WTC11 (cell line): ENCODE data around the gene SNAP29. TPM values are rescaled to one million over a fixed set of nuclear protein-coding genes. Genes with fewer than 3 reads are reported as not detected.
A peak's percentile ranks its signal among the peaks of the same experiment; 100 is the strongest.

Experiments
- ATAC-seq: fragments of 200-7000 bp; cut with Tn5 transposase; 2 replicates; pipeline ENCODE4 v1.10.0; 2021; ENCODE audit warnings: mild to moderate bottlenecking, moderate library complexity
- CTCF ChIA-PET: fragments of 300-600 bp; sonication (Branson Sonifier 250); formaldehyde crosslinking; loops from one replicate; lab custom pipeline; 2021; ENCODE audit warnings: antibody characterized with exemption; lab: Charles Lee
- POLR2A ChIA-PET: fragments of 350-600 bp; sonication (Branson Sonifier 250); formaldehyde crosslinking; loops from one replicate; lab custom pipeline; 2021; ENCODE audit warnings: antibody characterized with exemption; lab: Charles Lee
- DNase-seq: peaks from one replicate; pipeline ENCODE4 v3.0.0; 2021; ENCODE audit warnings: low spot score
- H3K27ac Mint-ChIP-seq: 2 replicates; pipeline ENCODE4 v1.8.0; 2021; ENCODE audit warnings: mixed read lengths
- H3K27me3 Mint-ChIP-seq: 2 replicates; pipeline ENCODE4 v1.8.0; 2021; ENCODE audit warnings: low read depth, mild to moderate bottlenecking, moderate library complexity, mixed read lengths
- H3K36me3 Mint-ChIP-seq: 2 replicates; pipeline ENCODE4 v1.8.0; 2021; ENCODE audit warnings: mixed read lengths
- H3K4me1 Mint-ChIP-seq: 2 replicates; pipeline ENCODE4 v1.8.0; 2022; ENCODE audit warnings: mixed read lengths
- H3K4me3 Mint-ChIP-seq: 2 replicates; pipeline ENCODE4 v1.8.0; 2021; ENCODE audit warnings: mild to moderate bottlenecking, moderate library complexity, mixed read lengths
- H3K9me3 Mint-ChIP-seq: 2 replicates; pipeline ENCODE4 v1.8.0; 2021; ENCODE audit warnings: mixed read lengths
- AFF4 ChIP-seq: sonication (generic); formaldehyde crosslinking; IDR thresholded peaks from 2 replicates; pipeline ENCODE4 v1.8.1; 2023; ENCODE audit warnings: mild to moderate bottlenecking, missing genetic modification reagents, borderline replicate concordance
- ETV6 ChIP-seq: sonication (generic); formaldehyde crosslinking; IDR thresholded peaks from 2 replicates; pipeline ENCODE4 v1.8.1; 2022; ENCODE audit warnings: mild to moderate bottlenecking, missing genetic modification reagents
- GRHL2 ChIP-seq: fragments of 250-450 bp; sonication (Bioruptor Pico); IDR thresholded peaks from 2 replicates; pipeline ENCODE4 v1.8.0; 2022; ENCODE audit warnings: mild to moderate bottlenecking, moderate library complexity; ENCODE audit not compliant: insufficient replicate concordance, severe bottlenecking
- HMGA2 ChIP-seq: fragments of 250-450 bp; sonication (Bioruptor Pico); IDR thresholded peaks from 2 replicates; pipeline ENCODE4 v1.4.0; 2021; ENCODE audit warnings: mild to moderate bottlenecking, moderate library complexity
- MLX ChIP-seq: sonication (generic); formaldehyde crosslinking; IDR thresholded peaks from 2 replicates; pipeline ENCODE4 v1.8.1; 2023; ENCODE audit warnings: mild to moderate bottlenecking, missing genetic modification reagents, moderate library complexity
- RELA ChIP-seq: sonication (generic); formaldehyde crosslinking; IDR thresholded peaks from 2 replicates; pipeline ENCODE4 v1.8.1; 2022; ENCODE audit warnings: missing genetic modification reagents, mild to moderate bottlenecking, borderline replicate concordance
- RORB ChIP-seq: fragments of 250-450 bp; sonication (Bioruptor Pico); IDR thresholded peaks from 2 replicates; pipeline ENCODE4 v1.9.0; 2021; ENCODE audit warnings: mild to moderate bottlenecking
- SP1 ChIP-seq: sonication (generic); formaldehyde crosslinking; conservative IDR thresholded peaks from 2 replicates; pipeline ENCODE4 v1.8.1; 2022; ENCODE audit warnings: missing genetic modification reagents
- ZBTB43 ChIP-seq: sonication (generic); formaldehyde crosslinking; IDR thresholded peaks from 2 replicates; pipeline ENCODE4 v1.8.1; 2023; ENCODE audit warnings: mild to moderate bottlenecking, missing genetic modification reagents
- ZMAT4 ChIP-seq: fragments of 250-450 bp; sonication (Bioruptor Pico); IDR thresholded peaks from 2 replicates; pipeline ENCODE4 v1.9.0; 2021; ENCODE audit warnings: mild to moderate bottlenecking
- ZNF121 ChIP-seq: sonication (generic); formaldehyde crosslinking; IDR thresholded peaks from 2 replicates; pipeline ENCODE4 v1.8.0; 2023; ENCODE audit warnings: missing genetic modification reagents
- ZNF138 ChIP-seq: sonication (generic); formaldehyde crosslinking; conservative IDR thresholded peaks from 2 replicates; pipeline ENCODE4 v1.8.1; 2022; ENCODE audit warnings: mild to moderate bottlenecking, moderate library complexity, missing genetic modification reagents
- ZNF219 ChIP-seq: sonication (generic); formaldehyde crosslinking; IDR thresholded peaks from 2 replicates; pipeline ENCODE4 v1.8.0; 2023; ENCODE audit warnings: missing genetic modification reagents, mild to moderate bottlenecking, borderline replicate concordance
- ZNF416 ChIP-seq: fragments of 250-450 bp; sonication (Bioruptor Pico); IDR thresholded peaks from 2 replicates; pipeline ENCODE4 v1.9.0; 2021; ENCODE audit warnings: mild to moderate bottlenecking, inconsistent platforms
- ZNF512 ChIP-seq: sonication (generic); formaldehyde crosslinking; IDR thresholded peaks from 2 replicates; pipeline ENCODE4 v1.8.1; 2022; ENCODE audit warnings: missing genetic modification reagents, borderline replicate concordance
- total RNA-seq: library from RNA; stranded (reverse); gene quantifications from 3 replicates; pipeline ENCODE4 v1.2.3, GENCODE V29; 2021
- TF ChIP-seq, protein P1 (sequence below): fragments of 250-450 bp; sonication (Bioruptor Pico); conservative IDR thresholded peaks from 2 replicates; pipeline ENCODE4 v1.9.0; 2021; ENCODE audit warnings: mild to moderate bottlenecking
- TF ChIP-seq, protein P2 (sequence below): sonication (generic); formaldehyde crosslinking; IDR thresholded peaks from 2 replicates; pipeline ENCODE4 v1.8.0; 2022; ENCODE audit warnings: missing genetic modification reagents

SNAP29 gene
- total RNA-seq, 1 experiment from 2014 or later = 14.7 TPM

DNA sequence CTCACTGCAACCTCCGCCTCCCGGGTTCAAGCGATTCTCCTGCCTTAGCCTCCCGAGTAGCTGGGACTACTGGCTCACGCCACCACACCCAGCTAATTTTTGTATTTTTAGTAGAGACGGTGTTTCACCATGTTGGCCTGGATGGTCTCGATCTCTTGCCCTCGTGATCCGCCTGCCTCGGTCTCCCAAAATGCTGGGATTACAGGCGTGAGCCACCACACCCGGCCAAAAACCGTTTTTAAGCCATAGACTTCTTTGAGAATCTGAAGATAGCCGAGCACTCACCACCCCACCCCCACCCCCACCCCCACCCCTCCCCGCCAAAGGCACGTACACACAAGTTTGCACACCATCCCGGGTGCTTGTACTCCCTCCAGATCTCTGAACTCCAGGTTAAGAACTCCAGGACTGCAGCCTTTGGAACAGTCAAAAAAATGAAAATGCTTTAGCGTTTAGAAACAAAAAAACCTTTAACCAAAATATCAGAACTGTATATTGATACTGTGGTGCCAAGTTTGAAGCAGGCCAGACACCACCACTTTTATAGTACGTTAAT, 59.9 kb downstream of the SNAP29 start (continued):
- TF ChIP-seq, protein P1, sequence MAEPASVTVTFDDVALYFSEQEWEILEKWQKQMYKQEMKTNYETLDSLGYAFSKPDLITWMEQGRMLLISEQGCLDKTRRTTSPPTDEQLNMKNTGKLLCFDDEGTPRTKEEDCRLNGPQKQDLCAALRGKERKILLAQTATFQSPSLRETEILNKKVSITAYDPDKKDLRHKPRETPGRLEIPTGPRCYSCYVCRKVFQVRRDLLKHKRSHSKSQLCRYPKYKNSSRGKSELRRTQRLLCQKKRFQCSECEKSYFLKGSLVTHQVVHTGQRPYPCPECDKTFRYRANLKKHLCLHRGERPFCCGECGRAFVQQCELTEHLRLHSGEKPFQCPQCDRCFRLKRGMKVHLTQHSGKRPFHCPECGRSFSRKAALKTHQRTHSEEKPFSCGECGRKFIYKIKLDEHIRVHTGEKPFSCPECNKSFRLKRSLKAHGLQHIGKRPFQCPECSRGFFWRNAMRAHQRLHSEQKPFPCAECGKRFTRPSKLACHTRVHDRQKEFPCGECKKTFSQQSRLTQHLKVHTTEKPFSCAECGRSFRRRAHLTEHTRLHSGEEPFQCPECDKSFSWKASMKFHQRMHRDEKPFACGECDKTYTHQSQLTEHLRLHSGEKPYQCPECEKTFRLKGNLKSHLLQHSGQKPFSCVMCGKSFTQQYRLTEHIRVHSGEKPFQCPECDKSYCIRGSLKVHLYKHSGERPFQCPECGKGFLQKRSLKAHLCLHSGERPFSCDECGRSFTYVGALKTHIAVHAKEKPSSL (CRISPR knock-in tag) = no peak
- TF ChIP-seq ZBTB43 (CRISPR knock-in tag) (no peak), GRHL2 (CRISPR knock-in tag) (no peak), RELA (CRISPR knock-in tag) (no peak)
- TF ChIP-seq, all 79 proteins: peak for 0

DNA sequence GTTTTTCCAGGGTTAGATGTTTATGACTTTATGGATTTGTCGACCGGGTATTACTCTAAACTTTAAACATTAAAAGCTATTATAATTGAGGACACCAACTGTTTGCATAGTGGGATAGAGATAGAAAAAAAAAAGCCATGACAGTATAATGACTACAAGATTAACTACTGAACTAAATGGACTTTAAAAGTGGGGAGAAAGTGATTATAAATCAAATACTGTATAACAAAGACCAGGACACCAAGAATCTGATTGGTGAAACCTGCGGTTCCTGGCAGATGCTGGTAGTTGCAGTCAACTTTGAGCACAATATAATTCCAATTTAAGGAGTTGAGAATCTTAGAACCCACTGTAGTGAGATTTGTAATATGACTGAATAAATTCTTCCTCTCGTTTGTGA, 60.9 kb downstream of the SNAP29 start:
- Mint-ChIP-seq H3K9me3 (no peaks in the 10 kb centered on the region), H3K4me3 (peak overlapping the region; percentile 95), H3K36me3 (peaks cover 22% of the 10 kb centered on the region; the same call in 1 of the 2 replicates), H3K4me1 (peaks cover 44% of the 10 kb centered on the region), H3K27me3 (no peaks in the 10 kb centered on the region; the same call in 1 of the 2 replicates), H3K27ac (peak overlapping the region; percentile 80)
- CTCF ChIA-PET = interaction anchor here (1.1 to 3.3 kb wide), 2 partner anchors 34 to 163 kb away, joined by 3 to 14 read pairs; no protein-coding TSS in a partner anchor
- DNase-seq (no peak), ATAC-seq (no peak)
- TF ChIP-seq ZNF219 (CRISPR knock-in tag) = no peak
- TF ChIP-seq, protein P2, sequence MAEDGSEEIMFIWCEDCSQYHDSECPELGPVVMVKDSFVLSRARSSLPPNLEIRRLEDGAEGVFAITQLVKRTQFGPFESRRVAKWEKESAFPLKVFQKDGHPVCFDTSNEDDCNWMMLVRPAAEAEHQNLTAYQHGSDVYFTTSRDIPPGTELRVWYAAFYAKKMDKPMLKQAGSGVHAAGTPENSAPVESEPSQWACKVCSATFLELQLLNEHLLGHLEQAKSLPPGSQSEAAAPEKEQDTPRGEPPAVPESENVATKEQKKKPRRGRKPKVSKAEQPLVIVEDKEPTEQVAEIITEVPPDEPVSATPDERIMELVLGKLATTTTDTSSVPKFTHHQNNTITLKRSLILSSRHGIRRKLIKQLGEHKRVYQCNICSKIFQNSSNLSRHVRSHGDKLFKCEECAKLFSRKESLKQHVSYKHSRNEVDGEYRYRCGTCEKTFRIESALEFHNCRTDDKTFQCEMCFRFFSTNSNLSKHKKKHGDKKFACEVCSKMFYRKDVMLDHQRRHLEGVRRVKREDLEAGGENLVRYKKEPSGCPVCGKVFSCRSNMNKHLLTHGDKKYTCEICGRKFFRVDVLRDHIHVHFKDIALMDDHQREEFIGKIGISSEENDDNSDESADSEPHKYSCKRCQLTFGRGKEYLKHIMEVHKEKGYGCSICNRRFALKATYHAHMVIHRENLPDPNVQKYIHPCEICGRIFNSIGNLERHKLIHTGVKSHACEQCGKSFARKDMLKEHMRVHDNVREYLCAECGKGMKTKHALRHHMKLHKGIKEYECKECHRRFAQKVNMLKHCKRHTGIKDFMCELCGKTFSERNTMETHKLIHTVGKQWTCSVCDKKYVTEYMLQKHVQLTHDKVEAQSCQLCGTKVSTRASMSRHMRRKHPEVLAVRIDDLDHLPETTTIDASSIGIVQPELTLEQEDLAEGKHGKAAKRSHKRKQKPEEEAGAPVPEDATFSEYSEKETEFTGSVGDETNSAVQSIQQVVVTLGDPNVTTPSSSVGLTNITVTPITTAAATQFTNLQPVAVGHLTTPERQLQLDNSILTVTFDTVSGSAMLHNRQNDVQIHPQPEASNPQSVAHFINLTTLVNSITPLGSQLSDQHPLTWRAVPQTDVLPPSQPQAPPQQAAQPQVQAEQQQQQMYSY (CRISPR knock-in tag) = no peak
- POLR2A ChIA-PET = no interaction called here

GRCh38 chr22:20920881-20921203, 62.0 kb downstream of the SNAP29 start:
- Mint-ChIP-seq H3K27ac (peak overlapping the region; percentile 79), H3K9me3 (no peaks in the 10 kb centered on the region), H3K4me1 (peaks cover 53% of the 10 kb centered on the region), H3K36me3 (peaks cover 23% of the 10 kb centered on the region; the same call in 1 of the 2 replicates), H3K27me3 (no peaks in the 10 kb centered on the region; the same call in 1 of the 2 replicates), H3K4me3 (peak overlapping the region; percentile 95)
- ChIA-PET CTCF (interaction anchor here (0.9 to 3.3 kb wide), 6 partner anchors 35 to 164 kb away, joined by 3 to 14 read pairs (median 3); no protein-coding TSS in a partner anchor), POLR2A (interaction anchor here (1.2 kb wide), 1 partner anchor 37 kb away, joined by 7 read pairs; no protein-coding TSS in a partner anchor)
- no peak for ATAC-seq
- DNase-seq = no peak
- TF ChIP-seq ZNF416 (CRISPR knock-in tag) = no peak
- TF ChIP-seq HMGA2 (CRISPR knock-in tag) = no peak
- no peak for TF ChIP-seq SP1 (CRISPR knock-in tag)
- no peak for TF ChIP-seq ZMAT4 (CRISPR knock-in tag)
- TF ChIP-seq ZNF121 (CRISPR knock-in tag) = no peak
- TF ChIP-seq ZNF512 = no peak
- no peak for TF ChIP-seq ETV6 (CRISPR knock-in tag)
- TF ChIP-seq RORB (CRISPR knock-in tag) = no peak
- no peak for TF ChIP-seq AFF4 (CRISPR knock-in tag)
- no peak for TF ChIP-seq MLX (CRISPR knock-in tag)
- no peak for TF ChIP-seq ZNF138 (CRISPR knock-in tag)
